T-helper 2 cell treated with Interferon-gamma antibody and Interleukin-4, amounts not matched to agents 100 ng/mL and 5 ng/mL, for 36 hours (primary cell): ENCODE measurements around the gene CFAP157. TPM values are rescaled to one million over a fixed set of nuclear protein-coding genes. Genes with fewer than 3 reads are reported as not detected.

Experiments used
- intact Hi-C: fragments of 100-400 bp; cut with micrococcal nuclease; formaldehyde crosslinking; loops from one replicate; pipeline ENCODE4 v1.15.1; 2023
- total RNA-seq: library from RNA; stranded (reverse); gene quantifications from 2 replicates; pipeline ENCODE4 v1.2.3, GENCODE V29; 2022

Gene CFAP157
- not detected in 2 replicates for total RNA-seq

DNA sequence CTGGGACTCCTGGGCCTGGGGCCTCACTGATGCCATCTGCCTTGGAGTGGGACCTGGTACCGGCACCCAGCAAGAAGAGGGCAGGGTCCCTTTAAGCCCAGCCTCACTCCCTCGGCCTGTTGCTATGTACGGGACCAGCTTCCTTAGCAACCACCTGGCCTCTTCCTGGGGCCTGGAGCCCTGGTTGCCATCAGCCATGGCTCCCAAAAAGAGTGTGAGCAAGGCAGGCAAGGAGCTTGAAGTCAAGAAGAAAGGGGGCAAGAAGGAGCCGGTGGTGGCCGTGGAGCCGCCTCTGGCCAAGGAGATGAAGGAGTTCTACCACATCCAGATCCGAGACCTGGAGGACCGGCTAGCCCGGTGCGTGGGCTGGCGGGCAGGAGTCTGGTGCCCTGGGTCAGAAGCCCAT is at the start of gene CFAP157:
Gene CFAP157, plus strand, starts transcription at position 153 of the 406 bp plus-strand sequence. Its CDS starts 44 bp downstream, at position 197.
- intact Hi-C loops = no loop called here

- intact Hi-C loops = no loop called here
These were observed 48.4 kb upstream of the CFAP157 start for GRCh38 chr9:127658428-127658827.

- intact Hi-C loops = no loop called here
These were observed 45.7 kb upstream of the CFAP157 start for GRCh38 chr9:127660886-127661741.

DNA sequence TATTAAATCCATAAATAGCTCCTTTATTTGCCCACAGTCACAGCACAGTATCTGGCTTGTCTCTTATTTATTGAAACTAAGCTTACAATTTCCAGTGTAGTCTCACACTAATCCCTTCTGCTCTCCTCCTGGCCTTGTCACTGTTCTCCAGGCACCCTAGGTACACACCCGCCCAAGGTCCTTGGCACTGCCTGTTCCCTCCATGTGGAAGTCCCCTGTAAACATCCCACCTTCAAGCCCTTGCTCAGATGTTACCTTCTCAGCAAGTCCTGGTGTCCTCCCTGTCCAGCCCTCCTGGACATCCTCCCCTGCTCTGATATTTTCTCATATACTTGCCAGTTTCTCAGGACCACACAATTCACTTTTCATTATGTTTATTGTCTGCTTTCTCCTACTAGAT is 44.2 kb upstream of the CFAP157 start:
- intact Hi-C loops = no loop called here

DNA sequence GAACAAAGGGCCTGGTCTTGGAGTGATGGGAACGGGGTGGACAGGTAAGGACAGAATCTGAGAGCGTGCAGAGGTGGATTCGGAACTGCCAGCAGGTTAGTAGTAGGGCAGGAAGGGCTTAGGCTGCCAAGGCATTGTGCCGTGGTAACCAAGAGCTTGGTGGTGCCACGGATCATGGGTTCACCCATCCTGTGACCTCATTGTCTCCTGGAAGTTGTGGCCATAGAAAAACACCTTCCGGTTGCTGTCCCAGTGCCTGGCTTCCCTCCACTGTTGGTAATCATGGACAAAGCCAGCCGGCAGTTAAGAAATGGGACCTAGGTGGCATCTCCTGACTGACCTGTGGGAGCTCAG is 42.5 kb upstream of the CFAP157 start:
- intact Hi-C loops = no loop called here

GRCh38 chr9:127664678-127665507 is 41.9 kb upstream of the CFAP157 start:
- intact Hi-C loops = no loop called here

DNA sequence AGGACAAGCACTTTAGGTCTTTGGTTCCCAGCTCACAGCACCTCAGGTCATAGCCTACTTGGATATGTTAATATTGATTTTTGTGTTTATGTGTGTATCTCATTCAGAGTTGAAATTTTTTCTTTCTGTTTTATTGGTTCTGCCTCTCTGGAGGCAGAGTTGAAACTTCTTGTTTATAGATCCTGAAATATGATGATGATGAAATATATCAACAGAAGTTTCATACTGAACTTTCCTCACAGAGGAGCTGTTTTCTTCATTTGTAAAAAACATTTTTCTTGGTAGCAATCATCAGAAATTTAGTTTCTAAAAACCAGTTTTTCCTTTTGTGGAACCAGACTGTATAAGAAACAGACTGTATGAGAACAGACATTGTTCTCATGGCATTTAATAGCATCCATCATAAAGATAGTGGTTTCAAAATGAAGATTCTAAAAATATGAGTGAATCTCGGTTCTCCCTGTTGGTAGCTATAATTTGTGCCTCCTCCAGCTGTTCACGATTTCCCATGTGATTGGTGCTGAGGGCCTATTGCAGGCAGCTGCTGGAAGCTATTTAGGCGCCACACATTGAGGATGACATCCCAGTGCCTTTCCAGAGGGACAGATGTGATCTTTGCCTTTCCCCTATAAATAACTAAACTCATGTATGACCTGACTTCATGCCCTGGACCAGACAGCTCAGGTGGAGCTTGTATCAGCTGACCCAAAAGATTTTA is 39.5 kb upstream of the CFAP157 start:
- intact Hi-C loops = no loop called here

DNA sequence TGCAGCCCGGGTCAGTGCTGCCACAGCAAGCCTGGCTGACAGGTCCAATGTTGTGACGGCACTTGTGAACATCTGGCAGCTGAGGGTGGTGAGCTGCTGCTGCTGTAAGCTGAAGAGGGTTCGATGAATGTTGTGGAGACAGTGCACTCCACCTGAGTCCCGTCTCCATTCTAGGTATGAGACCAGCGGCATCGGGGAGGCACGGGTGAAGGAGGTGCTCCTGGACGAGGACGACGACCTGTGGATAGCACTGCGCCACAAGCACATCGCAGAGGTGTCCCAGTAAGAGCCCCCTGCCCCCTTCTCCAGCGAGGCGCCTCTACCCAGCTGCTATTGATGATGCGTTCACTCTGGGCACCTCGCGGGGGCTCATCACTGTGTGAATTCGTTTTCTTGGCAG is 38.9 kb upstream of the CFAP157 start:
- intact Hi-C loops = no loop called here

DNA sequence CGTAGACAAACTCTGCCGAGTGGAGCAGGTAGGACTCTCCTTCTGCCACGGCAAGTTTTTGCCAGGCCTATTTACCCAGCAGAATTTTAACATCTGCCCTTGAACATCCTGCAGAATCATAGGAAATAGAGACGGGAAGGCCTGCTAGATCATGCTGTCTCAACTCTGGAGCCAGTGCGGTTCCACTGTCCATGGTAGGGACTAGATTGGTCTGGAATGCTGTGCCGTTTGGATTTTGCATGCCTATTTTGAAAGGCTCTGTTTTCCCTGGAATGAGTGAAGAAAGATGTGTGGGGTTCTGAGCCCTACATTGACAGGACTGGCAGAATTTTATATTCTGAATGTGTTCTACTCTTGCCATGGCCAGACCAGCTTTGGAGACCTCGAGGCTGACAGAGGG is 33.6 kb upstream of the CFAP157 start:
- intact Hi-C loops = no loop called here

DNA sequence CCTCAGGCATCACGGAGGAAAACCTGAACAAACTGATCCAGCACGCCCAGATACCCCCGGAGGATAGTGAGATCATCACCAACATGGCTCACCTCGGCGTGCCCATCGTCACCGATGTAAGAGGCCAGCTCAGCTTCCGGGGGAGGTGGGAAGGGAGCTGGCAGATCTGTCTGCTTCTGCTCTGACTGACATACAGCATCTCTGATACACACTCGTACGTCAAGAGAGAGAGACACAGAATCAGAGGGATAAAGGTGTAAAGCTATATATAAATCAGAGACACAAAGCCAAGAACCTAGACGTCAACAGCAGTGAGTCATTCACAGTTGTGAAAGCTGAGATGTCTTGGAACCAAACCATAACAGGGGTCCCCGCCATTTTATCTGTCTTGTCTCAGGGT is 30.1 kb upstream of the CFAP157 start:
- intact Hi-C loops = no loop called here

- intact Hi-C loops = no loop called here
These were observed 27.3 kb upstream of the CFAP157 start for GRCh38 chr9:127679506-127679905.

- intact Hi-C loops = no loop called here
These were observed 26.6 kb upstream of the CFAP157 start for GRCh38 chr9:127680226-127680625.

- intact Hi-C loops = no loop called here
These were observed 25.9 kb upstream of the CFAP157 start for GRCh38 chr9:127680846-127681245.

DNA sequence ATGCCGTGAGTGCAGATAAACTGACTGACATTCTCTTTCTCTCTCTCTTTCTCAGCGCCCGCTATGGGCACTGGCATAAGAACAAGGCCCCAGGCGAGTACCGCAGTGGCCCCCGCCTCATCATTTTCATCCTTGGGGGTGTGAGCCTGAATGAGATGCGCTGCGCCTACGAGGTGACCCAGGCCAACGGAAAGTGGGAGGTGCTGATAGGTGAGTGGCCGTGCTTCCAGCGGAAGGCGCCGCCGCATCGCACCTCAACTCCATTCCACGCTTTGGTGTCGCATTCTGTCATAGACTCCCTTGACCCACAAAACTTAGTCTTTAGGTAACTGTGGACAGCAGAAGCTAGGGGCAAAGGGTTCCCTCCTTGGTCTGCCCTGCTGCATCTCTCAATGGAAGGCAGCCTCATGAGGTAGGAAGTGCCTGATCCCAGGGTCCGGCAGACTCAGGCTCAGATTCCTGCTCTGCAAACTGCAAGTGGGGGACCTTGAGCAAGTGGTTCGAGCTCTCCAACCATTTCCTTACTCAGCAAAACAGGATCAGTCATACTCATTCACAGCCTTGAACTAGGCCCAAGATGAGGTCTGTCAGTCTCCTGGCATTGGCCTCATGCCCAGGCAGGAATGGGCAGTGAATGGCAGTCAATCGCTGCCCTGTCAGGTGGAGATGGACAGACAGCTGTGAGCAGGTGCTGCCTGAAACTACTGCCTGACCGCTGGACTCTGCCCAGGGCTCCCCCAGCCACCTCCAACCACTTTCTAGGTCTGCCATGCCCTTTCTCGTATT is 24.2 kb upstream of the CFAP157 start:
- intact Hi-C loops = no loop called here

GRCh38 chr9:127683723-127684122 is 23.1 kb upstream of the CFAP157 start:
- intact Hi-C loops = no loop called here

DNA sequence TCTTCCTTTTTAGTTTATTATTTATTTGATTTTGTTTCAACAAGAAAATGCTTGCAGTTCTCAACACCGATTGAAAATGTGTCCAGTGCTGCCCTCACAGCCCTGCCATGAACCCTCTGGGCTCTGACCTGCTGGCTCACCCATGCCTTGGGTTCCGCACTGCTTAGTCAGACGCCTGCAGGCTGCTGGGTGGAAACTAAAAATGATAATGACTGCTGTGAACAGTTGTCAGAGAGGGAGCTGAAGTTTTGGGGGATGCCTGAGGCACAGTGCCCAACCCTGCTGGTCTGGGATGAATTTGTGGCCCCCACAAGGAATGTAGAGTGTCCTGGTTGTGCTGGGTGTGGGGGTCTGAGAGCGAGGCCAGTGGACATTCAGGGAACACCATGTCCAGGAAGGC is 22.2 kb upstream of the CFAP157 start:
- intact Hi-C loops = no loop called here

GRCh38 chr9:127686461-127687393 is 20.1 kb upstream of the CFAP157 start:
- intact Hi-C loops = no loop called here

DNA sequence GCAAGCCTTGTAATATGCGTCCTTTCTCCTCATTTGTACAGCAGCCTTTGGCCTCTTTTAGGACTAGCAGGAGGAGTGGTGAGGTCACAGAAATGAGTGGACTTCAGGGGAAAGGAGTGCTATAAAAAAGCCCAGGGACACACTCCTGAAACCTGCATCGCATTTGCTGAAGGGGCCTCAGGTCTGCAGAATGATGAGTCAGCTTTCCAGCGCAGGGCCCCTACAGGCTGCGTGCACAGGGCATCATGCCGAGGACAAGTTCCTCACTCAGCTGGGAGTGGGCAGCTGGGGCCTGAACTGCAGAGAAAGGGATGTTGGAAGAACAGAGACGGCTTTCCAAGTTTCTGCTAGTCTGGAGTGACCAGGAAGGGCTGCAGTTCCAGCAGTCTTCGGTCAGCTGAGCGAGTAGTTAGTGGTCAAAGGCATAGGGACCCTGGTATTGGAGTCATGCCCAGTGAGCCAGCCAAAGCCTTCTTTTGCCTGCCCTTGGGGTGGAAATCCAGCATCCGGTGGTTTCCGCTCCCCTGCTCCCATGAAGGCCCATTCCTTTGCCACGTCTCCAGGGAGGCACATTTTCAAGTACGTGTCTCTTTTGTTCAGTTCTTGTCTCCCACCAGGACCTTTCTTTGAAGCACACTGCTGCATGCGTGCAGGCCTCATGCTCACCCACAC is 17.3 kb upstream of the CFAP157 start:
- intact Hi-C loops = no loop called here

- intact Hi-C loops = no loop called here
These were observed 16.1 kb upstream of the CFAP157 start for GRCh38 chr9:127690735-127691134.
